Measurements from ENCODE around the gene AFP.

DNA sequence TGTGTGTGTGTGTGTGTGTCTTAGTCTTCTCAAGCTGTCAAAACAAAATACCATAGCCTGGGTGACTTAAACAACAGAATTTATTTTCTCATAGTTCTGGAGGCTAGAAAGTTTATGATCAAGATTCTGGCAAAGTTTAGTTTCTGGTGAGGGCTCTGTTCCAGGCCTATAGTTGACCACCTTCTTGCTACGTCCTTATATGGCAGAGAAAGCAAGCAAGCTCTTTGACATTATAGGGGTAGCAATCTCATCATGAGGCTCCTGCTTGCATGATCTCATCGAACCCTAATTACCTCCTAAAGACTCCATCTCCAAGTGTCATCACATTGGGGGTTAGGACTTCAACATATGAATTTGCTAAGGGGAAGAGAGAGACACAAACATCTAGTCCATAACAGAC is 6.9 kb upstream of the AFP start:
- TF ChIP-seq, protein P1, sequence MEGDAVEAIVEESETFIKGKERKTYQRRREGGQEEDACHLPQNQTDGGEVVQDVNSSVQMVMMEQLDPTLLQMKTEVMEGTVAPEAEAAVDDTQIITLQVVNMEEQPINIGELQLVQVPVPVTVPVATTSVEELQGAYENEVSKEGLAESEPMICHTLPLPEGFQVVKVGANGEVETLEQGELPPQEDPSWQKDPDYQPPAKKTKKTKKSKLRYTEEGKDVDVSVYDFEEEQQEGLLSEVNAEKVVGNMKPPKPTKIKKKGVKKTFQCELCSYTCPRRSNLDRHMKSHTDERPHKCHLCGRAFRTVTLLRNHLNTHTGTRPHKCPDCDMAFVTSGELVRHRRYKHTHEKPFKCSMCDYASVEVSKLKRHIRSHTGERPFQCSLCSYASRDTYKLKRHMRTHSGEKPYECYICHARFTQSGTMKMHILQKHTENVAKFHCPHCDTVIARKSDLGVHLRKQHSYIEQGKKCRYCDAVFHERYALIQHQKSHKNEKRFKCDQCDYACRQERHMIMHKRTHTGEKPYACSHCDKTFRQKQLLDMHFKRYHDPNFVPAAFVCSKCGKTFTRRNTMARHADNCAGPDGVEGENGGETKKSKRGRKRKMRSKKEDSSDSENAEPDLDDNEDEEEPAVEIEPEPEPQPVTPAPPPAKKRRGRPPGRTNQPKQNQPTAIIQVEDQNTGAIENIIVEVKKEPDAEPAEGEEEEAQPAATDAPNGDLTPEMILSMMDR (IDR thresholded peaks at IDR 0.05) = no peak
- no peak for TF ChIP-seq POLR2A (IDR thresholded peaks at IDR 0.05)
